HS-5 (cell line): ENCODE results near the gene FIGLA.

Experiments used
- DNase-seq: peaks from one replicate; pipeline ENCODE4 v3.0.0-alpha.2; 2012; ENCODE audit warnings: low read depth

FIGLA gene, protein sequence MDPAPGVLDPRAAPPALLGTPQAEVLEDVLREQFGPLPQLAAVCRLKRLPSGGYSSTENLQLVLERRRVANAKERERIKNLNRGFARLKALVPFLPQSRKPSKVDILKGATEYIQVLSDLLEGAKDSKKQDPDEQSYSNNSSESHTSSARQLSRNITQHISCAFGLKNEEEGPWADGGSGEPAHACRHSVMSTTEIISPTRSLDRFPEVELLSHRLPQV

DNA sequence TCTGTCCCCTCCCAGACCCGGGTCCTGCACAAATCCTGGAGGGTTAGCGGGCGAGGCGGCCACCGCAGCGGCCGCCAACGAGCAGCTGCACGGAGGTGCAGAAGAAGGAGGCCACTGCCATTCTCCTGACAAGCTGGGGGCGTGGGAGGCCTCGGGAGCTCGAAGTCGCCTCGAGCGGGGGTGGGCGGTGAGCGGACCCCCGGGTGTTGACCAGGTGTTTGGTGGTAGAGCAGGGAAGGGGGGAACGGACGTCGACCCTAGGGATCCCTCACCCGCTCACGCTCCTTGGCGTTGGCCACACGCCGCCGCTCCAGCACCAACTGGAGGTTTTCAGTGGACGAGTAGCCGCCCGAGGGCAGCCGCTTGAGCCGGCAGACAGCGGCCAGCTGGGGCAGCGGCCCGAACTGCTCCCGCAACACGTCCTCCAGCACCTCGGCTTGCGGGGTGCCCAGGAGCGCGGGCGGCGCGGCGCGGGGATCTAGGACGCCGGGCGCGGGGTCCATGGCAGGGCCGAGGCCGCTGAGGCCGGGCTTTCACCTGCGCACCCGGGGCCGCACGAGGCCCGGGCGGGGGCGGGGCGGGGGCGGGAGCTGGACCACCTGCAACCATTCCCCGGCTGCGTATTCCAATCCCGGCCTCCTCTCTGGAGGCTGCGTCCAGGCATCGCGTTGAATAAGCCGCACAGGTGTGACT is at the start of gene FIGLA:
Gene FIGLA, minus strand, starts transcription at position 508 of the 693 bp plus-strand sequence. Its CDS starts 5 bp downstream, at position 503.
- DNase-seq = no peak

- no peak for DNase-seq
Measured at GRCh38 chr2:70837980-70838925, 47.8 kb upstream of the FIGLA start.

DNA sequence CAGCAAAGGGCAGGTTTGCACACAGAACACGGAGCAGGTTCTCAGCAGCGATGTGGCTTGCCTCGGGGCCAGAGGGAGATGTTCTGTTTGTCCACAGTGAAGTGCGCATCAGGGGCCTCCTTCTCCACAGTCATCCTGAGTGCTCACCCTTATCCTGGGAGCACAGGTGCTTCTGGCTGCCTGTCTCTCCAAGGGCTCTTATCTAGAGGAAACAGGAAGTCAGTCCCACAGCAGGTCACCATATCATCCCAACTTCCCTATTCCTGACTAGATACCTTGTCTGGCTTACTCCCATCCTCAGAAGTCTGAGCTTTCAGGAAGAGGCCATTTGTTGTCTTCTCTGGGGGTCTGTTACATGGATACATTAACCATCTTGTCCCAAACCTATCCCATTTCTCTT is 45.2 kb upstream of the FIGLA start, which contains the start of gene CD207:
Gene CD207, minus strand, starts transcription at position 174 of the 400 bp plus-strand sequence. Its CDS starts 40 bp downstream, at position 134.
- no peak for DNase-seq

GRCh38 chr2:70834881-70835280 is 44.4 kb upstream of the FIGLA start:
- DNase-seq = no peak

DNA sequence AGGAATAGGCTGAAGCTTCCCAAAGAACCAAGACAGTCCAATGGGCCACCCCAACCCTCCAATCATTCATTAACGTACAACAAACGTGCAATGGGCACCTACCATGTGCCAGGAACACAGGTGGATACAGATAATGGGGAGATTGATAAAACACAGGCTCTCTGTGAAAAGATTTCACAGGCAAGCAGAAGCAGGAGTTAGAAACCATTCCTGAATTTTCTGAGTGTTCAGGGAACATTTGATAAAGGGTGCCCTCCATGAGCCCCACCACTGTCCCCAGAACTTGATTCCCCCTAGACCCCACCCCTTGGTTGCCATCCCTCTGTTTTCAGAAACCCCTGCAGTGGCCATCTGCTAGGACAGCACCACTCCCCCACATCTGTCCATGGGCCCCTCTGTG is 43.7 kb upstream of the FIGLA start:
- no peak for DNase-seq

GRCh38 chr2:70833246-70833645 is 42.8 kb upstream of the FIGLA start:
- DNase-seq = no peak

DNA sequence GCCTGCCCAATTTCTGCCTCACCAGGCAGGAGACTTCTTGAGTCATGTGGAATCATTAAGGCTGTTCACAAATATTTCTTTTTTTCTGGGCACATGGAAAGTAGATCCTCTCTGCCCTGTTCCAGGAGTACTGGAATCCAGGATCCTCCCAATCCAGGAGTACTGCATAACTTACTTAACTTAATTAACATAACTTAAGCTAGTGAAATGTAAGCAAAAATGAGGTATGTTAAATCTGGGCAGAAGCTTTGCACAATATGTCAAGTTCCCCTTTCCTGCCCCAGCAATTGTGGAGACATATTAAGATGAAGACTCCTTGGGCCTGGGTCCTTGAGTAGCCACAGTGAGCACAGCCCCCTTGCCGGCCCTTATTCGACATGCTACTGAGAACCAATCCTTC is 41.9 kb upstream of the FIGLA start:
- DNase-seq = no peak

GRCh38 chr2:70831861-70832260 is 41.4 kb upstream of the FIGLA start:
- no peak for DNase-seq

GRCh38 chr2:70830366-70830765 is 39.9 kb upstream of the FIGLA start:
- no peak for DNase-seq

DNA sequence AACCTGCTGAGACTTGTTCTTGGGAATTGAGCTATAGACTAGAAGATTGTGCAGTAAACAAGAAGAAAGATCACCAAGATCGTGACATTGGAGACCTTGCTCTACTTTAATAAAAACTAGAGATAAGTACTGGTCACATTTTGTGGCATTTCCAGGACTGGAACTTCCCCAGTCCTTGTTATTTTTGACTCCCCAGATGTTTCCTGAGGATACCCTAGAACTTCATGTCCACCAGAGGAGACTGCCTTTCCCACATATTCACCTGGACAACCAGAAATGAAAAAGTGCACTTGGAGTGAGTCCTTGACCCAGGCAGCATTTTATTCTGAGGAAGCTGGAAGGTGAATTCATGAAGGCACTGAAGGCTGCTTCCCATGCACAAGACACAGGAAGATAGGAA is 39.5 kb upstream of the FIGLA start:
- DNase-seq = no peak

DNA sequence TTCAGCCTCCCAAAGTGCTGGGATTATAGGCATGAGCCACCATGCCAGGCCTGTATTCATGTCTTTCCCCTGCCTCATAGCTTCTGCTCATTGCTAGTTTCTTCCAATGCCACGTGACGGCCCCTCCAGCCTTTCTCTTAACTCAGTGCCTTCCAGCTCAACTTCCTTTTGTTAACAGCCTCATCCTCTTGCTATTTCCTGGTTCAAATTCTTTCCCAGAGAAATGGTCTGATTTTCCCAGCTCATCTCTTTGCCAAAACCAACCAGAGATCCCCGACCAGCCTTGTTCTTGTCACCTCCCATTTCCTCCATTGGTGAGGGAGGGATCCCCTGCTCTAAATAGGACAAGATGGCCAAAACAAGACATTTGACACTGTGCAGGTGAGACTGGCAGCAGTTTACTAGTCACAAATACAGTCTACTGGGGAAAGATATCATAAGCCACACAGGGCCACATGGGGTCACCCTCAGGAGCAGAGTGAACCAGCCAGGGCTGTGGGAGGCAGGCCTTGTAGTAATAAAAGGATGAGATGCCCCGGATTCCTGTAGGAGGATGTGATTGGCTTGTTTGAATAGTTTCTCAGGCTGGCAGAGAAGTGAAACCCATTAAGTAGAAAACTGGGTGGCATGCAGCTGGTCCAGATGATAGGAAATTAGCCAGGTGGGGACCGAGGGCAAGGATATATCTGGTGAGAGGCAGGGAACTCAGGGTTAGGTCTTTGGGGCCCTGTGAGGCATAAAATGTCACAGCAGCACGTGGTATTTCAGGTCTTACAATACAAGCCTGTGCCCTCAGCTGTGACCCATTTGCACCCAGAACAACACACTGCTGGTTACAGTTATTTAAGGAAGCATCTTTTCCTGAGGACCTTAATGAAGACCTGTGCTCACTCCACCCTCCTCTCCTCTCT is 38.7 kb upstream of the FIGLA start:
- peak; percentile 65 for DNase-seq

DNA sequence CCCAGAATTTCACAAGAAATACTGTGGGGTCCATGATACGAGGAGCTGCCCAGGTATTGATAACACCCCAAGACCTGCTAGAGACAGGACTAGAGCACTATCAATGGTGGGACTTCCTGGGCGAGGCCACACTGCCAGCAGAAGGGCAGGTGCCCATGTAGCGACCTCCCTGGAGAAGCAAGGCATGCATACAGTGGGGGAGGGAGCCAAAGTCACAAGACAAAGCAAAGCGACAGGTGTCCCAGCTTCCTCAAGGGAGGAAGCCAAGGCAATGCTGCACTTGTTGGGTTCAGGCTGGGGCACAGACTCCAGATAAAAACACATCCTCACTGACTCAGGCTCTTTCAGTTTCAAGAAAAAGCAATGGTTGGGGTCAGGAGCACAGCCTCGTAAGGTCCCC is 37.7 kb upstream of the FIGLA start:
- DNase-seq = no peak

DNA sequence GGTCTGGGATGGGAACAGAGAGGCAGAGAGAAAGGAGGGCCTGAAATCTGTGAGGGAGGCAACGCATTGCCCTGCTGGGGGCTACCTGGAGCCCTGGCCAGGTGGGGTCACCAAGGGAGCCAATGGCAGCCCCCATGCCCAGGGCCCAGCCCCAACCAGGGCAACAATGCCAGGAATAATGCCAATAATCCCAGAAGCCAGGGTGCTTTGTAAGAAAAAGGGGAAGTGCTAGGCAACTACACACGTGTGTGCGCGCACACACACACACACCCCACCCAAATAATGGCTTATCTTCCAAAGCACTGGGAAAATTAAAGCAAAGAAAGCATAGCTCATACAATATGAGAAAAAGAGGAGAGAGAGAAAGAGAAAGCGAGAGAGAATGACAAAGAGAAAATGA is 36.9 kb upstream of the FIGLA start:
- no peak for DNase-seq

GRCh38 chr2:70826696-70827350 is 36.4 kb upstream of the FIGLA start:
- DNase-seq = no peak

GRCh38 chr2:70823249-70823648 is 32.8 kb upstream of the FIGLA start:
- no peak for DNase-seq

GRCh38 chr2:70822843-70823242 is 32.4 kb upstream of the FIGLA start:
- no peak for DNase-seq

GRCh38 chr2:70820499-70820898 is 30.1 kb upstream of the FIGLA start, which contains the start of gene CLEC4F:
Gene CLEC4F (minus strand): TSS chr2:70820599. CDS start chr2:70820523, 76 bp downstream.
- DNase-seq = no peak

DNA sequence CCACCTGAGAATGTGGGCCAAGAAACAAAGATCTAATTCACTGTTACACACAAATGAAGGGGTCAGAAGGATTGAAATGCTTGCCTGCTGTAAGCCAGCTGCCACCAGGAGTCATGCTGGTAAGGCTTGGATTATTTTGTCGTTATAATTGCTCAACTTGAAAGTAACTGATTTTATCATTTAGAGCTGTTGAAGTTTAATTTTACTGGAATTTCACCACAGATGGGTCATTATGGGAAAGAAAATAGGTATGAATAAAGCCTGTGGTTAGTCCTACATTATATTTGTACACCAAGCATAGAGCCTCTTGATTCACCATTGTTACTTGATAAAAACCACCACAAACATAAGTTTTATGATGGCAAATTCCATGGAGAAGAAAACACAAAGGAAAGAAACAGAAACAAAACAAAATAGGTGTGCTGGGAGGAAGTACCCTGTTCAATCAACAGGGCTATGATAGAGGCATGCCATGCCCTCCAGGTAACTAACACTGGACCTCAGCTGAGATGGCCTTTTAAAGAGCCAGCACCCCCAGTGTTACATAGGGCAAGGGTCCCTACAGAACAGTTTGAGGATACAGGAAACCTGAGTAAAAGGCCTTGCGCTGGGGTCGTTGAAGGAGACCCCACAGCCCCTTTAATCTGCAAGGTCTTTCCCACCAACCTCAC is 27.0 kb upstream of the FIGLA start:
- DNase-seq = no peak

- no peak for DNase-seq
Measured at GRCh38 chr2:70816726-70817125, 26.3 kb upstream of the FIGLA start.
